ENCODE measurements around the gene CCNF.

CCNF gene

GRCh38 chr16:2487903-2488531, 58.8 kb downstream of the CCNF start:
- DNase-seq = peak; percentile 30

- no peak for DNase-seq
Measured at GRCh38 chr16:2489581-2489980, 60.3 kb downstream of the CCNF start.

GRCh38 chr16:2490190-2491105, 61.2 kb downstream of the CCNF start:
- no peak for DNase-seq

GRCh38 chr16:2492292-2492691, 63.0 kb downstream of the CCNF start:
- DNase-seq = no peak

GRCh38 chr16:2493605-2494004, 64.4 kb downstream of the CCNF start:
- no peak for DNase-seq

GRCh38 chr16:2494616-2495015, 65.4 kb downstream of the CCNF start:
- DNase-seq = no peak

GRCh38 chr16:2495041-2495440, 65.8 kb downstream of the CCNF start:
- no peak for DNase-seq

GRCh38 chr16:2496223-2497115, 67.2 kb downstream of the CCNF start:
- DNase-seq = no peak

- peak; percentile 78 for DNase-seq
Measured at GRCh38 chr16:2497116-2497630, 67.9 kb downstream of the CCNF start.

- no peak for DNase-seq
Measured at GRCh38 chr16:2497695-2498484, 68.6 kb downstream of the CCNF start.

GRCh38 chr16:2498531-2499253, 69.4 kb downstream of the CCNF start:
- peak; percentile 19 for DNase-seq

- no peak for DNase-seq
Measured at GRCh38 chr16:2499454-2499853, 70.2 kb downstream of the CCNF start.

GRCh38 chr16:2499890-2500429, 70.7 kb downstream of the CCNF start:
- DNase-seq = no peak

GRCh38 chr16:2500430-2500917, 71.2 kb downstream of the CCNF start:
- DNase-seq = peak; percentile 25

- peak; percentile 91 for DNase-seq
Measured at GRCh38 chr16:2500918-2501750, 71.9 kb downstream of the CCNF start.

GRCh38 chr16:2501946-2502895, 73.0 kb downstream of the CCNF start:
- peak; percentile 24 for DNase-seq

GRCh38 chr16:2505695-2506094, 76.4 kb downstream of the CCNF start:
- DNase-seq = no peak

- peak; percentile 43 for DNase-seq
Measured at GRCh38 chr16:2507052-2507659, 77.9 kb downstream of the CCNF start.
